A549 (cell line): Measurements from ENCODE around the gene C1QTNF3. TPM values are rescaled to one million over a fixed set of nuclear protein-coding genes. Genes with fewer than 3 reads are reported as not detected.

ENCODE experiments used
- ATAC-seq, 2 experiments: fragments of 200-7000 bp in 1 of 2; fragments of >200 bp in 1 of 2; cut with Nextera tagmentation in 1 of 2; cut with Tn5 transposase in 1 of 2; 3 replicates each; pipeline versions ENCODE4 v1.8.0 to v1.9.1; 2018 to 2020; ENCODE audit warnings: mild to moderate bottlenecking in 1 of 2, moderate library complexity in 1 of 2
- CTCF ChIA-PET: fragments of 300-600 bp; sonication (Branson Sonifier 250); formaldehyde crosslinking; extraction: SDS; loops from one replicate; lab custom pipeline; 2021; ENCODE audit warnings: antibody characterized with exemption, inconsistent platforms; lab: Yijun Ruan, JAX
- POLR2A ChIA-PET: fragments of 350-600 bp; formaldehyde crosslinking; extraction: SDS; loops from one replicate; lab custom pipeline; 2021; ENCODE audit warnings: antibody characterized with exemption, inconsistent platforms; lab: Yijun Ruan, JAX
- DNase-seq, 2 experiments: peaks; one replicate each; pipeline versions ENCODE4 v3.0.0 to v3.0.0-alpha.2; 2011 to 2016; ENCODE audit warnings: low read depth in 1 of 2, low spot score in 1 of 2
- FAIRE-seq: peaks from 2 replicates; lab custom pipeline; 2011; peaks lifted over from hg19 to GRCh38; lab: Jason Lieb, UNC
- H3K27ac ChIP-seq, 2 experiments: fragments of >200 bp; sonication (Bioruptor Twin); formaldehyde crosslinking; 3 replicates each; pipeline ENCODE4 v1.5.1; 2016 to 2017
- H3K4me1 ChIP-seq: fragments of >200 bp; sonication (Bioruptor Twin); formaldehyde crosslinking; 3 replicates; pipeline ENCODE4 v1.6.1; 2016
- H3K4me2 ChIP-seq: fragments of >200 bp; sonication (Bioruptor Twin); formaldehyde crosslinking; 3 replicates; pipeline ENCODE4 v1.6.1; 2016
- H3K4me3 ChIP-seq: fragments of >200 bp; sonication (Bioruptor Twin); formaldehyde crosslinking; 3 replicates; pipeline ENCODE4 v1.5.1; 2016
- H3K9me3 ChIP-seq: fragments of >200 bp; sonication (Bioruptor Twin); formaldehyde crosslinking; 3 replicates; pipeline ENCODE4 v1.6.1; 2016
- BHLHE40 ChIP-seq: IDR thresholded peaks from 2 replicates; pipeline ENCODE4 v1.6.1; 2012; ENCODE audit warnings: low read depth, low read length, inconsistent platforms
- CBX8 ChIP-seq: fragments of 200-600 bp; sonication (generic); IDR thresholded peaks from 2 replicates; pipeline ENCODE4 v1.6.1; 2016
- EHMT2 ChIP-seq: fragments of 200-600 bp; sonication (generic); IDR thresholded peaks from 2 replicates; pipeline ENCODE4 v1.6.1; 2016; ENCODE audit warnings: antibody characterized with exemption, low read depth, mild to moderate bottlenecking, moderate library complexity
- ESRRA ChIP-seq: fragments of 150-350 bp; IDR thresholded peaks from 2 replicates; pipeline ENCODE4 v1.6.1; 2014; ENCODE audit warnings: mild to moderate bottlenecking, low read length, borderline replicate concordance
- FOSB ChIP-seq: fragments of 250-450 bp; sonication (Bioruptor Pico); IDR thresholded peaks from 2 replicates; pipeline ENCODE4 v1.5.0; 2020; ENCODE audit warnings: mild to moderate bottlenecking, moderate library complexity
- GATA3 ChIP-seq: IDR thresholded peaks from 2 replicates; pipeline ENCODE4 v1.6.1; 2012; ENCODE audit warnings: borderline replicate concordance
- HDAC2 ChIP-seq: fragments of 200-600 bp; sonication (generic); IDR thresholded peaks from 2 replicates; pipeline ENCODE4 v1.6.1; 2016
- HOXB13 ChIP-seq: fragments of 250-450 bp; sonication (Bioruptor Pico); IDR thresholded peaks from 2 replicates; pipeline ENCODE4 v1.5.0; 2020; ENCODE audit warnings: low read depth, mild to moderate bottlenecking, moderate library complexity
- HOXB5 ChIP-seq: fragments of 250-450 bp; sonication (Bioruptor Pico); IDR thresholded peaks from 2 replicates; pipeline ENCODE4 v1.5.0; 2020; ENCODE audit warnings: mild to moderate bottlenecking, moderate library complexity
- JUNB ChIP-seq: fragments of >200 bp; sonication (Bioruptor Twin); formaldehyde crosslinking; IDR thresholded peaks from 2 replicates; pipeline ENCODE4 v1.6.1; 2016
- KDM1A ChIP-seq: fragments of 200-600 bp; sonication (generic); IDR thresholded peaks from 2 replicates; pipeline ENCODE4 v1.6.1; 2016; ENCODE audit warnings: low read depth, mild to moderate bottlenecking
- MAZ ChIP-seq: fragments of 150-350 bp; IDR thresholded peaks from 2 replicates; pipeline ENCODE4 v1.6.1; 2014; ENCODE audit warnings: antibody characterized with exemption, low read depth, low read length, borderline replicate concordance
- PHF8 ChIP-seq: fragments of 200-600 bp; sonication (generic); IDR thresholded peaks from 2 replicates; pipeline ENCODE4 v1.6.1; 2016; ENCODE audit warnings: low read depth, mild to moderate bottlenecking, antibody characterized with exemption, moderate library complexity, borderline replicate concordance
- POLR2AphosphoS2 ChIP-seq: conservative IDR thresholded peaks from 2 replicates; pipeline ENCODE4 v1.6.1; 2012; ENCODE audit warnings: low read length, improper control_type of control experiment, inconsistent platforms
- RARB ChIP-seq: fragments of 250-450 bp; sonication (Bioruptor Pico); IDR thresholded peaks from 2 replicates; pipeline ENCODE4 v1.8.0; 2021; ENCODE audit warnings: mild to moderate bottlenecking, moderate library complexity
- TFCP2L1 ChIP-seq: fragments of 250-450 bp; sonication (Bioruptor Pico); IDR thresholded peaks from 2 replicates; pipeline ENCODE4 v1.5.0; 2021; ENCODE audit warnings: mild to moderate bottlenecking
- ZSCAN20 ChIP-seq: fragments of 250-450 bp; sonication (Bioruptor Pico); IDR thresholded peaks from 2 replicates; pipeline ENCODE4 v1.8.0; 2022; ENCODE audit warnings: mild to moderate bottlenecking, moderate library complexity
- WGBS: methylation state at CpG from one replicate; pipeline ENCODE4 v1.1.6; 2017; ENCODE audit errors: missing lambda C conversion rate; 5-methylcytosine and 5-hydroxymethylcytosine counted together
- polyA plus RNA-seq, 4 experiments: library from polyadenylated mRNA; depleted of rRNA in 3 of 4; stranded (reverse); fragments of >200 nt; fragmentation: RNase III in 1 of 4; extraction: RNeasy Plus Mini Kit Qiagen cat#74134 plus additional on column Dnase treatment in 1 of 4; gene quantifications; 2 replicates in 3 of 4; 3 replicates in 1 of 4; pipeline ENCODE4 v1.2.3, GENCODE V29; 2011 to 2017
- TF ChIP-seq, protein P1 (sequence below): IDR thresholded peaks from 2 replicates; pipeline ENCODE4 v1.6.1; 2012; ENCODE audit warnings: low read depth, borderline replicate concordance
- TF ChIP-seq, protein P2 (sequence below): fragments of >200 bp; sonication (Bioruptor Twin); formaldehyde crosslinking; IDR thresholded peaks from 3 replicates; pipeline ENCODE4 v1.5.1; 2016
- TF ChIP-seq, protein P3 (sequence below): fragments of 250-450 bp; sonication (Bioruptor Pico); IDR thresholded peaks from 2 replicates; pipeline ENCODE4 v1.5.0; 2021; ENCODE audit warnings: mild to moderate bottlenecking, moderate library complexity, borderline replicate concordance
- TF ChIP-seq, protein P4 (sequence below): fragments of 150-350 bp; IDR thresholded peaks from 2 replicates; pipeline ENCODE4 v1.6.1; 2014; ENCODE audit warnings: low read depth, mild to moderate bottlenecking, low read length
- TF ChIP-seq, protein P5 (sequence below): fragments of 250-450 bp; sonication (Bioruptor Pico); IDR thresholded peaks from 2 replicates; pipeline ENCODE4 v1.5.0; 2020; ENCODE audit warnings: low read depth, mild to moderate bottlenecking, moderate library complexity

C1QTNF3 gene
- polyA plus RNA-seq, 2 of the 4 experiments (the other 2 are of a cell fraction): 0.26 to 1.4 TPM

DNA sequence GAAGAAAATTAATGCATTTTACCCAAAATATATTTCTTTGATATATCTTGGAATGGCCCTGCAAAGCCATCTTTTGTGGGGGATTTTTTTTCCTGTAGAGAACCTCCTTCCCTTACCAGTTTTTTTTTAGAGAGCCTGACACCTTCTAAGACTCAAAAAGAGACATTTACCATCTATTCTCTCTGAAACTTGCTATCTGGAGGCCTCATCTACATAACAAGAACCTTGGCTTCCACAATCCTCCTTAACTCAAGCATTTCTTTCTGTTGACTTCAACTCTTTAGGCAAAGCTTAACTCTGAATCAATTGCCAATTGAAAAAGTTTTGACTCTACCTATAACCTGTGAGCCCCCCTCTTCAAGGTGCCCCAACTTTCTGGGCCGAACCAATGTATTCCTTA lies 64.7 kb downstream of the C1QTNF3 start:
- 15% methylated on average over 1 of the region's 1 CpG for WGBS
- Histone ChIP-seq H3K27ac (no peak overlapping the region), H3K4me1 (no peaks in the 10 kb centered on the region), H3K4me2 (no peak overlapping the region), H3K4me3 (no peak overlapping the region)
- no peak for ATAC-seq
- no peak for DNase-seq
- POLR2A ChIA-PET: no interaction called here
- no peak for TF ChIP-seq ESRRA
- no peak for TF ChIP-seq POLR2AphosphoS2
- no peak for TF ChIP-seq FOSB (CRISPR knock-in tag)
- TF ChIP-seq CBX8: no peak
- TF ChIP-seq, protein P1, sequence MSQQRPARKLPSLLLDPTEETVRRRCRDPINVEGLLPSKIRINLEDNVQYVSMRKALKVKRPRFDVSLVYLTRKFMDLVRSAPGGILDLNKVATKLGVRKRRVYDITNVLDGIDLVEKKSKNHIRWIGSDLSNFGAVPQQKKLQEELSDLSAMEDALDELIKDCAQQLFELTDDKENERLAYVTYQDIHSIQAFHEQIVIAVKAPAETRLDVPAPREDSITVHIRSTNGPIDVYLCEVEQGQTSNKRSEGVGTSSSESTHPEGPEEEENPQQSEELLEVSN: no peak
- no peak for TF ChIP-seq HOXB13 (CRISPR knock-in tag)
- no peak for TF ChIP-seq RARB (CRISPR knock-in tag)
- TF ChIP-seq GATA3: no peak
- TF ChIP-seq ZSCAN20 (CRISPR knock-in tag): no peak
- no peak for TF ChIP-seq MAZ
- TF ChIP-seq KDM1A: no peak
- no peak for TF ChIP-seq TFCP2L1
- no peak for TF ChIP-seq PHF8
- TF ChIP-seq, protein P2, sequence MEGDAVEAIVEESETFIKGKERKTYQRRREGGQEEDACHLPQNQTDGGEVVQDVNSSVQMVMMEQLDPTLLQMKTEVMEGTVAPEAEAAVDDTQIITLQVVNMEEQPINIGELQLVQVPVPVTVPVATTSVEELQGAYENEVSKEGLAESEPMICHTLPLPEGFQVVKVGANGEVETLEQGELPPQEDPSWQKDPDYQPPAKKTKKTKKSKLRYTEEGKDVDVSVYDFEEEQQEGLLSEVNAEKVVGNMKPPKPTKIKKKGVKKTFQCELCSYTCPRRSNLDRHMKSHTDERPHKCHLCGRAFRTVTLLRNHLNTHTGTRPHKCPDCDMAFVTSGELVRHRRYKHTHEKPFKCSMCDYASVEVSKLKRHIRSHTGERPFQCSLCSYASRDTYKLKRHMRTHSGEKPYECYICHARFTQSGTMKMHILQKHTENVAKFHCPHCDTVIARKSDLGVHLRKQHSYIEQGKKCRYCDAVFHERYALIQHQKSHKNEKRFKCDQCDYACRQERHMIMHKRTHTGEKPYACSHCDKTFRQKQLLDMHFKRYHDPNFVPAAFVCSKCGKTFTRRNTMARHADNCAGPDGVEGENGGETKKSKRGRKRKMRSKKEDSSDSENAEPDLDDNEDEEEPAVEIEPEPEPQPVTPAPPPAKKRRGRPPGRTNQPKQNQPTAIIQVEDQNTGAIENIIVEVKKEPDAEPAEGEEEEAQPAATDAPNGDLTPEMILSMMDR: no peak
- TF ChIP-seq, protein P3, sequence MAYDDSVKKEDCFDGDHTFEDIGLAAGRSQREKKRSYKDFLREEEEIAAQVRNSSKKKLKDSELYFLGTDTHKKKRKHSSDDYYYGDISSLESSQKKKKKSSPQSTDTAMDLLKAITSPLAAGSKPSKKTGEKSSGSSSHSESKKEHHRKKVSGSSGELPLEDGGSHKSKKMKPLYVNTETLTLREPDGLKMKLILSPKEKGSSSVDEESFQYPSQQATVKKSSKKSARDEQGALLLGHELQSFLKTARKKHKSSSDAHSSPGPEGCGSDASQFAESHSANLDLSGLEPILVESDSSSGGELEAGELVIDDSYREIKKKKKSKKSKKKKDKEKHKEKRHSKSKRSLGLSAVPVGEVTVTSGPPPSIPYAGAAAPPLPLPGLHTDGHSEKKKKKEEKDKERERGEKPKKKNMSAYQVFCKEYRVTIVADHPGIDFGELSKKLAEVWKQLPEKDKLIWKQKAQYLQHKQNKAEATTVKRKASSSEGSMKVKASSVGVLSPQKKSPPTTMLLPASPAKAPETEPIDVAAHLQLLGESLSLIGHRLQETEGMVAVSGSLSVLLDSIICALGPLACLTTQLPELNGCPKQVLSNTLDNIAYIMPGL: no peak
- TF ChIP-seq HOXB5 (CRISPR knock-in tag): no peak
- no peak for TF ChIP-seq BHLHE40
- no peak for TF ChIP-seq EHMT2
- TF ChIP-seq, protein P4, sequence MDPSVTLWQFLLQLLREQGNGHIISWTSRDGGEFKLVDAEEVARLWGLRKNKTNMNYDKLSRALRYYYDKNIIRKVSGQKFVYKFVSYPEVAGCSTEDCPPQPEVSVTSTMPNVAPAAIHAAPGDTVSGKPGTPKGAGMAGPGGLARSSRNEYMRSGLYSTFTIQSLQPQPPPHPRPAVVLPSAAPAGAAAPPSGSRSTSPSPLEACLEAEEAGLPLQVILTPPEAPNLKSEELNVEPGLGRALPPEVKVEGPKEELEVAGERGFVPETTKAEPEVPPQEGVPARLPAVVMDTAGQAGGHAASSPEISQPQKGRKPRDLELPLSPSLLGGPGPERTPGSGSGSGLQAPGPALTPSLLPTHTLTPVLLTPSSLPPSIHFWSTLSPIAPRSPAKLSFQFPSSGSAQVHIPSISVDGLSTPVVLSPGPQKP: no peak
- TF ChIP-seq, all 56 proteins: peak for 0
- FAIRE-seq: no peak
- CTCF ChIA-PET: interaction anchor here (0.9 to 3.3 kb wide), 3 partner anchors 8 to 43 kb away, joined by 3 to 18 read pairs (median 4); no protein-coding TSS in a partner anchor
- H3K9me3 ChIP-seq: no peaks in the 10 kb centered on the region

DNA sequence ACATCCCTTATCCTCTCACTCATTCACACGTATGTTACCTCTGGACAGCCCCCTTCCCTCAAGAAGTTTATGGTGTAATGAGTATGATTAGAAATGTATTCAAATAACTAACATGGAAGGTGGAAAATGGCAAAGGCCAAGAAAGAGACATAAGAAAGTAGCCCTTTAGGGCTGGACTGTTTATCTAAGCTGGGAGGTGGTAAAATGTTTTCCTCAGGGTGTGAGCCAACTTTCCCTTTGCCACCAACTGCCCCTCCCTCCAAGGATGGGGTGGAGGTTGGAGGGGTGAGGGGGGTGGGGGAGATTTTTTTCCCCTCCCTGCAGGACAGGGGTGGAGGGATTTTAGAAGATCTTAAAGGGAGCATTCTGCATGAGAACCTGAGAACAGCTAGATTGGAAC lies 66.7 kb downstream of the C1QTNF3 start:
- no peak for DNase-seq
- H3K4me2 ChIP-seq: no peak overlapping the region
- WGBS: 47% methylated on average over 1 of the region's 1 CpG
- FAIRE-seq: no peak
- POLR2A ChIA-PET: no interaction called here
- H3K9me3 ChIP-seq: no peaks in the 10 kb centered on the region
- TF ChIP-seq, protein P5, sequence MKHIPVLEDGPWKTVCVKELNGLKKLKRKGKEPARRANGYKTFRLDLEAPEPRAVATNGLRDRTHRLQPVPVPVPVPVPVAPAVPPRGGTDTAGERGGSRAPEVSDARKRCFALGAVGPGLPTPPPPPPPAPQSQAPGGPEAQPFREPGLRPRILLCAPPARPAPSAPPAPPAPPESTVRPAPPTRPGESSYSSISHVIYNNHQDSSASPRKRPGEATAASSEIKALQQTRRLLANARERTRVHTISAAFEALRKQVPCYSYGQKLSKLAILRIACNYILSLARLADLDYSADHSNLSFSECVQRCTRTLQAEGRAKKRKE: no peak
- TF ChIP-seq HOXB5 (CRISPR knock-in tag) (no peak), HDAC2 (no peak), JUNB (no peak), BHLHE40 (no peak)
- CTCF ChIA-PET: interaction anchor here (1.4 kb wide), 1 partner anchor 41 kb away, joined by 4 read pairs; no protein-coding TSS in a partner anchor
- ATAC-seq: no peak
- no peak overlapping the region for H3K4me3 ChIP-seq
- H3K4me1 ChIP-seq: no peaks in the 10 kb centered on the region
- no peak overlapping the region for H3K27ac ChIP-seq
